Keratinocyte (primary cell): ENCODE measurements around the gene FAM83G.

Experiments used
- EZH2 ChIP-seq: IDR thresholded peaks from one replicate; pipeline ENCODE4 v1.6.1; 2012; ENCODE audit warnings: inconsistent platforms, mild to moderate bottlenecking, low read length, moderate library complexity
- TF ChIP-seq, protein P1 (sequence below), 3 experiments: IDR thresholded peaks in 1 of 3; conservative IDR thresholded peaks in 1 of 3; optimal IDR thresholded peaks in 1 of 3; 2 replicates in 2 of 3; 3 replicates in 1 of 3; pipeline versions ENCODE3 to v1.5.1; 2011; ENCODE audit warnings: low read length in 3 of 3, mild to moderate bottlenecking in 3 of 3, moderate library complexity in 2 of 3, control low read depth in 1 of 3, inconsistent platforms in 1 of 3; ENCODE audit not compliant: insufficient read depth in 2 of 3; ENCODE audit errors: extremely low read depth in 1 of 3

DNA sequence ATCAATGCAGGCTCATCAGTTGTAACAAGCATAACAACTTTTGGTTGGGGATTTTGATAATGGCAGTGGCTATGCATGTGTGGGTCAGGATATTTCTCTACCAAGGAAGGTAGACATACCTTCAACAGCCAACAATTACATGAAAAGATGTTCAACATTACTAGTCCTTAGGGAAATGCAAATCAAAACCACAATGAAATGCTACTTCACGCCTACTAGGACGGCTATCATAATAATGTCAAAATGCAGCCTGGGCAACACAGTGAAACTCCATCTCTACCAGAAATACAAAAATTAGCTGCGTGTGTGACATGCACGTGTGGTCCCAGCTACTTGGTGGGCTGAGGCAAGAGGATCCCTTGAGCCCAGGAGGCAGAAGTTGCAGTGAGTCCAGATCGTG is 59.9 kb downstream of the FAM83G start:
- TF ChIP-seq, protein P1, sequence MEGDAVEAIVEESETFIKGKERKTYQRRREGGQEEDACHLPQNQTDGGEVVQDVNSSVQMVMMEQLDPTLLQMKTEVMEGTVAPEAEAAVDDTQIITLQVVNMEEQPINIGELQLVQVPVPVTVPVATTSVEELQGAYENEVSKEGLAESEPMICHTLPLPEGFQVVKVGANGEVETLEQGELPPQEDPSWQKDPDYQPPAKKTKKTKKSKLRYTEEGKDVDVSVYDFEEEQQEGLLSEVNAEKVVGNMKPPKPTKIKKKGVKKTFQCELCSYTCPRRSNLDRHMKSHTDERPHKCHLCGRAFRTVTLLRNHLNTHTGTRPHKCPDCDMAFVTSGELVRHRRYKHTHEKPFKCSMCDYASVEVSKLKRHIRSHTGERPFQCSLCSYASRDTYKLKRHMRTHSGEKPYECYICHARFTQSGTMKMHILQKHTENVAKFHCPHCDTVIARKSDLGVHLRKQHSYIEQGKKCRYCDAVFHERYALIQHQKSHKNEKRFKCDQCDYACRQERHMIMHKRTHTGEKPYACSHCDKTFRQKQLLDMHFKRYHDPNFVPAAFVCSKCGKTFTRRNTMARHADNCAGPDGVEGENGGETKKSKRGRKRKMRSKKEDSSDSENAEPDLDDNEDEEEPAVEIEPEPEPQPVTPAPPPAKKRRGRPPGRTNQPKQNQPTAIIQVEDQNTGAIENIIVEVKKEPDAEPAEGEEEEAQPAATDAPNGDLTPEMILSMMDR (optimal IDR thresholded peaks at IDR 0.05 in 1 of 3, IDR thresholded peaks at IDR 0.05 in 1 of 3, conservative IDR thresholded peaks at IDR 0.05 in 1 of 3; ENCODE audit: extremely low read depth in 1 of 3, insufficient read depth in 2 of 3, low read length in 3 of 3): no peak
- TF ChIP-seq EZH2: no peak
